HepG2 (cell line): ENCODE results near the gene ELP5. TPM values are rescaled to one million over a fixed set of nuclear protein-coding genes. Genes with fewer than 3 reads are reported as not detected.
A peak's percentile ranks its signal among the peaks of the same experiment; 100 is the strongest.

ENCODE experiments used
- CBX5 ChIP-seq: sonication (generic); formaldehyde crosslinking; IDR thresholded peaks from 2 replicates; pipeline ENCODE4 v1.4.0; 2020; ENCODE audit warnings: missing genetic modification reagents, borderline replicate concordance
- KDM3A ChIP-seq: IDR thresholded peaks from 2 replicates; pipeline ENCODE4 v1.6.1; 2018; ENCODE audit warnings: low read depth, missing compliant biosample characterization
- MIER2 ChIP-seq: IDR thresholded peaks from 2 replicates; pipeline ENCODE4 v1.6.1; 2016; ENCODE audit warnings: missing biosample characterization, missing genetic modification reagents
- MTF1 ChIP-seq: sonication (generic); formaldehyde crosslinking; IDR thresholded peaks from 2 replicates; pipeline ENCODE4 v1.5.0; 2020; ENCODE audit warnings: missing genetic modification reagents
- NR2C2 ChIP-seq: sonication (generic); formaldehyde crosslinking; IDR thresholded peaks from 2 replicates; pipeline ENCODE4 v1.4.0; 2020; ENCODE audit warnings: missing genetic modification reagents, mild to moderate bottlenecking, moderate library complexity, borderline replicate concordance
- PTBP1 ChIP-seq: fragments of 200-400 bp; formaldehyde crosslinking; IDR thresholded peaks from 2 replicates; pipeline ENCODE4 v1.6.1; 2018; ENCODE audit warnings: low read length, low read depth; ENCODE audit not compliant: poor library complexity, severe bottlenecking
- RARG ChIP-seq: sonication (generic); formaldehyde crosslinking; IDR thresholded peaks from 2 replicates; pipeline ENCODE4 v1.4.0; 2020; ENCODE audit warnings: low read depth, mild to moderate bottlenecking, missing genetic modification reagents
- SETDB1 ChIP-seq: sonication (generic); formaldehyde crosslinking; IDR thresholded peaks from 2 replicates; pipeline ENCODE4 v1.5.1; 2020; ENCODE audit warnings: missing genetic modification reagents, mild to moderate bottlenecking, borderline replicate concordance
- SP140L ChIP-seq: sonication (generic); formaldehyde crosslinking; IDR thresholded peaks from 2 replicates; pipeline ENCODE4 v1.4.0; 2020; ENCODE audit warnings: missing genetic modification reagents, borderline replicate concordance
- TEAD3 ChIP-seq: optimal IDR thresholded peaks from 2 replicates; pipeline ENCODE3; 2016; ENCODE audit warnings: borderline replicate concordance
- ZFP91 ChIP-seq: sonication (generic); formaldehyde crosslinking; IDR thresholded peaks from 2 replicates; pipeline ENCODE4 v1.9.0; 2022; ENCODE audit warnings: missing genetic modification reagents, mild to moderate bottlenecking, borderline replicate concordance
- ZNF234 ChIP-seq: sonication (generic); formaldehyde crosslinking; conservative IDR thresholded peaks from 2 replicates; pipeline ENCODE4 v1.5.1; 2020; ENCODE audit warnings: mild to moderate bottlenecking, missing genetic modification reagents
- ZNF331 ChIP-seq: sonication (generic); formaldehyde crosslinking; IDR thresholded peaks from 2 replicates; pipeline ENCODE4 v1.4.0; 2020; ENCODE audit warnings: missing genetic modification reagents
- ZNF510 ChIP-seq: sonication (generic); formaldehyde crosslinking; IDR thresholded peaks from 2 replicates; pipeline ENCODE4 v1.4.0; 2020; ENCODE audit warnings: low read depth, mild to moderate bottlenecking, missing genetic modification reagents
- ZNF567 ChIP-seq: sonication (generic); formaldehyde crosslinking; IDR thresholded peaks from 2 replicates; pipeline ENCODE4 v1.8.1; 2023; ENCODE audit warnings: mild to moderate bottlenecking, missing genetic modification reagents, borderline replicate concordance
- ZNF616 ChIP-seq: sonication (generic); formaldehyde crosslinking; IDR thresholded peaks from 2 replicates; pipeline ENCODE4 v1.5.0; 2020; ENCODE audit warnings: low read depth, mild to moderate bottlenecking, missing genetic modification reagents
- polyA plus RNA-seq, 8 experiments: library from polyadenylated mRNA; depleted of rRNA in 3 of 8; stranded (reverse) in 7 of 8; unstranded in 1 of 8; fragments of >200 nt; fragmentation: Illumina TruSeq in 4 of 8; extraction: Trizol in 4 of 8; gene quantifications; 2 replicates each; pipeline versions ENCODE4 v1.2.1 to v1.2.3, GENCODE V29; 2011 to 2016; ENCODE audit warnings: low read depth in 4 of 8, missing spikeins in 1 of 8, mixed read lengths in 1 of 8; ENCODE audit not compliant: insufficient read depth in 1 of 8
- total RNA-seq, 5 experiments: library from RNA; depleted of rRNA; stranded (reverse); fragments of >200 nt; fragmentation: Illumina TruSeq; extraction: Trizol; gene quantifications; 2 replicates each; pipeline ENCODE4 v1.2.3, GENCODE V29; 2016; ENCODE audit warnings: low read depth in 1 of 5
- TF ChIP-seq, protein P1 (sequence below): sonication (generic); formaldehyde crosslinking; IDR thresholded peaks from 2 replicates; pipeline ENCODE4 v1.5.0; 2020; ENCODE audit warnings: missing genetic modification reagents
- TF ChIP-seq, protein P2 (sequence below): sonication (generic); formaldehyde crosslinking; IDR thresholded peaks from 2 replicates; pipeline ENCODE4 v1.5.0; 2020; ENCODE audit warnings: mild to moderate bottlenecking, missing genetic modification reagents, borderline replicate concordance

ELP5 gene
- total and polyA plus RNA-seq, 2 of the 13 experiments (the other 11 are each of a cell fraction or from before 2014, with no cell fraction given), result 67.6 to 69.8 TPM

- TF ChIP-seq ZFP91 (no peak; the same call in 1 of the 2 replicates), SP140L (CRISPR knock-in tag) (no peak), KDM3A (CRISPR knock-in tag) (no peak), MIER2 (CRISPR knock-in tag) (no peak; the same call in 1 of the 2 replicates), TEAD3 (CRISPR knock-in tag) (peak; percentile 24), ZNF616 (CRISPR knock-in tag) (no peak), NR2C2 (peak; percentile 63; the same call in 1 of the 2 replicates), PTBP1 (no peak), RARG (CRISPR knock-in tag) (no peak), ZNF567 (CRISPR knock-in tag) (no peak), ZNF510 (no peak), CBX5 (CRISPR knock-in tag) (peak; percentile 48; the same call in 1 of the 2 replicates), MTF1 (no peak), SETDB1 (no peak), ZNF331 (CRISPR knock-in tag) (peak; percentile 12; the same call in 1 of the 2 replicates), ZNF234 (no peak)
- TF ChIP-seq, protein P1, sequence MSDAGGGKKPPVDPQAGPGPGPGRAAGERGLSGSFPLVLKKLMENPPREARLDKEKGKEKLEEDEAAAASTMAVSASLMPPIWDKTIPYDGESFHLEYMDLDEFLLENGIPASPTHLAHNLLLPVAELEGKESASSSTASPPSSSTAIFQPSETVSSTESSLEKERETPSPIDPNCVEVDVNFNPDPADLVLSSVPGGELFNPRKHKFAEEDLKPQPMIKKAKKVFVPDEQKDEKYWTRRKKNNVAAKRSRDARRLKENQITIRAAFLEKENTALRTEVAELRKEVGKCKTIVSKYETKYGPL (CRISPR knock-in tag), result no peak
- TF ChIP-seq, protein P2, sequence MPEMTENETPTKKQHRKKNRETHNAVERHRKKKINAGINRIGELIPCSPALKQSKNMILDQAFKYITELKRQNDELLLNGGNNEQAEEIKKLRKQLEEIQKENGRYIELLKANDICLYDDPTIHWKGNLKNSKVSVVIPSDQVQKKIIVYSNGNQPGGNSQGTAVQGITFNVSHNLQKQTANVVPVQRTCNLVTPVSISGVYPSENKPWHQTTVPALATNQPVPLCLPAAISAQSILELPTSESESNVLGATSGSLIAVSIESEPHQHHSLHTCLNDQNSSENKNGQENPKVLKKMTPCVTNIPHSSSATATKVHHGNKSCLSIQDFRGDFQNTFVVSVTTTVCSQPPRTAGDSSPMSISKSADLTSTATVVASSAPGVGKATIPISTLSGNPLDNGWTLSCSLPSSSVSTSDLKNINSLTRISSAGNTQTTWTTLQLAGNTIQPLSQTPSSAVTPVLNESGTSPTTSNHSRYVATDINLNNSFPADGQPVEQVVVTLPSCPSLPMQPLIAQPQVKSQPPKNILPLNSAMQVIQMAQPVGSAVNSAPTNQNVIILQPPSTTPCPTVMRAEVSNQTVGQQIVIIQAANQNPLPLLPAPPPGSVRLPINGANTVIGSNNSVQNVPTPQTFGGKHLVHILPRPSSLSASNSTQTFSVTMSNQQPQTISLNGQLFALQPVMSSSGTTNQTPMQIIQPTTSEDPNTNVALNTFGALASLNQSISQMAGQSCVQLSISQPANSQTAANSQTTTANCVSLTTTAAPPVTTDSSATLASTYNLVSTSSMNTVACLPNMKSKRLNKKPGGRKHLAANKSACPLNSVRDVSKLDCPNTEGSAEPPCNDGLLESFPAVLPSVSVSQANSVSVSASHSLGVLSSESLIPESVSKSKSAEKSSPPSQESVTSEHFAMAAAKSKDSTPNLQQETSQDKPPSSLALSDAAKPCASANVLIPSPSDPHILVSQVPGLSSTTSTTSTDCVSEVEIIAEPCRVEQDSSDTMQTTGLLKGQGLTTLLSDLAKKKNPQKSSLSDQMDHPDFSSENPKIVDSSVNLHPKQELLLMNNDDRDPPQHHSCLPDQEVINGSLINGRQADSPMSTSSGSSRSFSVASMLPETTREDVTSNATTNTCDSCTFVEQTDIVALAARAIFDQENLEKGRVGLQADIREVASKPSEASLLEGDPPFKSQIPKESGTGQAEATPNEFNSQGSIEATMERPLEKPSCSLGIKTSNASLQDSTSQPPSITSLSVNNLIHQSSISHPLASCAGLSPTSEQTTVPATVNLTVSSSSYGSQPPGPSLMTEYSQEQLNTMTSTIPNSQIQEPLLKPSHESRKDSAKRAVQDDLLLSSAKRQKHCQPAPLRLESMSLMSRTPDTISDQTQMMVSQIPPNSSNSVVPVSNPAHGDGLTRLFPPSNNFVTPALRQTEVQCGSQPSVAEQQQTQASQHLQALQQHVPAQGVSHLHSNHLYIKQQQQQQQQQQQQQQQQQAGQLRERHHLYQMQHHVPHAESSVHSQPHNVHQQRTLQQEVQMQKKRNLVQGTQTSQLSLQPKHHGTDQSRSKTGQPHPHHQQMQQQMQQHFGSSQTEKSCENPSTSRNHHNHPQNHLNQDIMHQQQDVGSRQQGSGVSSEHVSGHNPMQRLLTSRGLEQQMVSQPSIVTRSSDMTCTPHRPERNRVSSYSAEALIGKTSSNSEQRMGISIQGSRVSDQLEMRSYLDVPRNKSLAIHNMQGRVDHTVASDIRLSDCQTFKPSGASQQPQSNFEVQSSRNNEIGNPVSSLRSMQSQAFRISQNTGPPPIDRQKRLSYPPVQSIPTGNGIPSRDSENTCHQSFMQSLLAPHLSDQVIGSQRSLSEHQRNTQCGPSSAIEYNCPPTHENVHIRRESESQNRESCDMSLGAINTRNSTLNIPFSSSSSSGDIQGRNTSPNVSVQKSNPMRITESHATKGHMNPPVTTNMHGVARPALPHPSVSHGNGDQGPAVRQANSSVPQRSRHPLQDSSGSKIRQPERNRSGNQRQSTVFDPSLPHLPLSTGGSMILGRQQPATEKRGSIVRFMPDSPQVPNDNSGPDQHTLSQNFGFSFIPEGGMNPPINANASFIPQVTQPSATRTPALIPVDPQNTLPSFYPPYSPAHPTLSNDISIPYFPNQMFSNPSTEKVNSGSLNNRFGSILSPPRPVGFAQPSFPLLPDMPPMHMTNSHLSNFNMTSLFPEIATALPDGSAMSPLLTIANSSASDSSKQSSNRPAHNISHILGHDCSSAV (CRISPR knock-in tag), result no peak
These were observed 6.9 kb downstream of the ELP5 start (continued) for GRCh38 chr17:7258731-7259554.
